ENCODE data around the gene CRACR2A.

CRACR2A gene

GRCh38 chr12:3572560-3572959 is 180.3 kb downstream of the CRACR2A start:
- Histone ChIP-seq H3K4me3 (replicated peaks; ENCODE audit: insufficient read depth, low read length) (no peak overlapping the region), H3K27ac (replicated peaks) (no peak overlapping the region), H3K27me3 (ENCODE audit: insufficient read depth, poor library complexity, severe bottlenecking) (peaks cover 10% of the 10 kb centered on the region)
- TF ChIP-seq SPI1 (IDR thresholded peaks at IDR 0.05; ENCODE audit: borderline replicate concordance, low read depth): no peak
- TF ChIP-seq POLR2AphosphoS5 (IDR thresholded peaks at IDR 0.05; ENCODE audit: low read depth): no peak
- no peak for TF ChIP-seq REST (IDR thresholded peaks at IDR 0.05; ENCODE audit: insufficient replicate concordance, low read depth)
- TF ChIP-seq GABPA (IDR thresholded peaks at IDR 0.05; ENCODE audit: low read depth): no peak
- TF ChIP-seq CTCF (IDR thresholded peaks at IDR 0.05; ENCODE audit: insufficient read depth, low read length): no peak
- no peak for DNase-seq (ENCODE audit: low read depth in 1 of 2, low spot score in 1 of 2)

GRCh38 chr12:3571724-3572123 is 181.2 kb downstream of the CRACR2A start:
- peaks cover 10% of the 10 kb centered on the region for H3K27me3 ChIP-seq (ENCODE audit: insufficient read depth, poor library complexity, severe bottlenecking)
- no peak for DNase-seq (ENCODE audit: low read depth in 1 of 2, low spot score in 1 of 2)
- H3K4me3 ChIP-seq (replicated peaks; ENCODE audit: insufficient read depth, low read length): no peak overlapping the region
- TF ChIP-seq REST (IDR thresholded peaks at IDR 0.05; ENCODE audit: insufficient replicate concordance, low read depth) (no peak), SPI1 (IDR thresholded peaks at IDR 0.05; ENCODE audit: borderline replicate concordance, low read depth) (no peak), CTCF (IDR thresholded peaks at IDR 0.05; ENCODE audit: insufficient read depth, low read length) (no peak), POLR2AphosphoS5 (IDR thresholded peaks at IDR 0.05; ENCODE audit: low read depth) (no peak), GABPA (IDR thresholded peaks at IDR 0.05; ENCODE audit: low read depth) (no peak)
- H3K27ac ChIP-seq (replicated peaks): no peak overlapping the region

- Histone ChIP-seq H3K4me3 (replicated peaks; ENCODE audit: insufficient read depth, low read length) (no peak overlapping the region), H3K27ac (replicated peaks) (no peak overlapping the region), H3K27me3 (ENCODE audit: insufficient read depth, poor library complexity, severe bottlenecking) (peaks cover 12% of the 10 kb centered on the region)
- TF ChIP-seq POLR2AphosphoS5 (IDR thresholded peaks at IDR 0.05; ENCODE audit: low read depth): no peak
- no peak for TF ChIP-seq REST (IDR thresholded peaks at IDR 0.05; ENCODE audit: insufficient replicate concordance, low read depth)
- TF ChIP-seq CTCF (IDR thresholded peaks at IDR 0.05; ENCODE audit: insufficient read depth, low read length): no peak
- no peak for TF ChIP-seq SPI1 (IDR thresholded peaks at IDR 0.05; ENCODE audit: borderline replicate concordance, low read depth)
- no peak for TF ChIP-seq GABPA (IDR thresholded peaks at IDR 0.05; ENCODE audit: low read depth)
- DNase-seq (ENCODE audit: low read depth in 1 of 2, low spot score in 1 of 2): no peak
Measured at GRCh38 chr12:3571323-3571722, 181.6 kb downstream of the CRACR2A start.
